T follicular helper cell (primary cell): ENCODE measurements around the gene PLXNA4.
A peak's percentile ranks its signal among the peaks of the same experiment; 100 is the strongest.

Source experiments
- DNase-seq: peaks from one replicate; pipeline ENCODE4 v3.0.0-alpha.2; 2020; ENCODE audit warnings: low read depth

The PLXNA4 gene

DNA sequence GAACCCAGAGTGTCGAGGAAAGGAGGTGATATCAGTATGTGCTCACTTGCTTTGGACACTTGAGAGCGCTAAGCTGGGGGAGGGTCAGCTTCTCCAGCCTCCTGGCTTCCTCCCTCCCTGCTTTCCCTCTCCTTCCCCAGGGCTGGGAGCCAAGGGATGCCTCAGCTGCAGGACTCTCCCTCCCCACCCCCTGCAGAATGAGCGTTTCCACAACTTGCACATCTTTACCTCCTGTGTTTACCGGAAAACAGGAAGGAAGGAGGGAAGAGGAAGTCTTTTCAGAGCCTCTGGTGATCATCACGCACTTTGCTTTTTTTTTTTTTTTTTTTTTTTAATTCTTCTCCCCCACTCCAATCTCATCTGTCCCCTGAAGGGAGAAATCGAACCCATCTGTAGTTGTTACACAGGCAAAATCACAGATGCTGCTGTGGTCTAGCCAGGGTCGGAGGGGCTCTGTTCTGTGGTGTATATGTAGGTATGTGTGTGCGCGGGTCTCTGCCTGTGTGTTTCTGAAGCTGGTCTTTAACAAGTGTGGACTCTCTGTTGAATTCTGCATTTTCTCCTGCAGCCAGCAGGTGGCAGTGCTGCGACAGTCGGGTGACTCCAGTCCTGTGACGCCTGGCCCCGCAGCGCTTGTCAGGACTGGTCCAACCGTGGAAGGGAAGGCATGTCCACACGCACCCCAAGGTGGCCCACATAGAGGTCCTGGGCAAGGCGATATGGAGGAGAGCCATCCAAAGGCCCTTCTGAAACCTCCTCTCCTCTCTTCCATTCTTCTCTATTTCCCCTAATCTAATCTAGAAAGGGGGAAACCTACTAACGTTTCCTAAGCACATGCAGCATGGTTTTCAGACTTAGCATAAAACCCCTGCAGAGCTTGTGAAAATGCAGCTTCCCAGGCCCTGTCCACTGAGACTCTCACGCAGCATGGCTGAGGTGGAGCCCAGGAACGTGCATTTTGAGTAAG, 257.6 kb downstream of the PLXNA4 start:
- peak; percentile 61 for DNase-seq

DNA sequence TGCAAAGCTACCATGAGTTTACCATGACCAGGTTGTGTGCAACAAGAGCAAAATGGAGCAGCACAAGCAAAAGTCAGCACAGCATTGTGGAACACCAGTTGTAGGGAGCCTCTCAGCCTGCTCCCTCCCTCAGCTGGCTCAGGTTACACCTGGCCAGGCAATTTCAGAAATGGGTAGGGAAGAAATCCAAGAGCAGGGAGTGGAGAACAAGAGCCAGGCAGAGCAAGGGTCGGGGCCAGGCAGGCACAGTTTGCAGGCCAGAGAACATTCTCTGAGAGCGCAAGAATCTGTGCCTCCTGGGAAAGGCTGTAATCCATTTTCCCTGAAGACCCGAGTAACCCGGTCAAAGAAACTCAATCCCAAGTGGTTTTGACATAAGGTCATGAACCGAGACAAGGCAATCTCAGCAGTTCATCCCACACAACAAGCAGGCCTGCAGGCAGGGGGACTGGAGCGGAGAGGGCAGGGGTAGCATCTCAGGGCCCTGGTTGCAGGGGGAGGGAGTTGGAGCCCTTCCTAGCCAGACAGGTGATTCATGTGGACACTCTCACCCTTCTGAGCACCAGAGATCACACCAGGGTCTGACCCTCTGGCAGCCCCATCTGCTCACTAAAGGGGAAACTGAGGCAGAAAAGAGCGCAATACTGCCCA, 258.4 kb downstream of the PLXNA4 start:
- DNase-seq: no peak

DNA sequence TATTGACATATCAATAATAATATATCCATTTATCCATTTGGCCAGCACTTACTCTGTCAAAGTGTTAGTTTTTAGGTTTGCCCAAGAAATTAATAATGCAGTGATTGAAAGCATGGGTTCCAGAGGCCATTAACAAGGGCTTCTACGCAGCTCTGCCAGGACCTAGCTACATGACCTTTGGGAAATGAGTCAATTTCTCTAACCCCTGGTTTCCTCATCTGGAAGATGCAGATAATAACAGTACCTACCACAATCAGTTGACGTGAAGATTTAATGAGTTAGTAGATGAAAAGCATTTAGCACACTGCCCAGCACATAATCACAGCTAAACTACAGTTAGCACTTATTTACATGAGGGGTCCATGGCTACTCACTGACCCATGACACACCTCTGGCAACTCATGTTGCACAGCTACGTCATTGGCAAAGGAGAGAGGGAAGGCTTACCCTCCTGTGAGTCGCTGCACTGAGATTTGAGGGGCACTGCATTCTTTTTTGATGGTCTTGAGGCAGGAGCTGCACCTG, 263.7 kb downstream of the PLXNA4 start:
- DNase-seq: no peak

DNA sequence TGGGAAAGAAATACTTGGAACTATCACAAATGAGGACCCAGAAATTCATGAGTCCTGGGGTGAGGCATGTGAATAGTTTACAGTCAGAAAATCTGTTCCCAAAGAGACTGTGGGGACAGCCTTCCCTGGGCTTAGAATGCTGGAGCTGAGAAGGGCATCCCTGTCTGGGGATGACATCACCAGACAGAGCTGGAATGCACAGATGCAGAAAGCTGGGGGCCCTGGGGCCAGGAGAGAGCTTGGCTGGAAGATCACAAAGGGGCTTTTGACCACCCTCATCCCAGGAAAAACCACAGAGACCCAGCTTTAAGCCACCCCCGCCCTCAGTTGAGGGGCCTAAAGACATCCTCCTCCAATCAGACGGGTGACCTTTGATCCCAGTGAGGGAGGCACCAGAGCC, 264.5 kb downstream of the PLXNA4 start:
- no peak for DNase-seq

DNA sequence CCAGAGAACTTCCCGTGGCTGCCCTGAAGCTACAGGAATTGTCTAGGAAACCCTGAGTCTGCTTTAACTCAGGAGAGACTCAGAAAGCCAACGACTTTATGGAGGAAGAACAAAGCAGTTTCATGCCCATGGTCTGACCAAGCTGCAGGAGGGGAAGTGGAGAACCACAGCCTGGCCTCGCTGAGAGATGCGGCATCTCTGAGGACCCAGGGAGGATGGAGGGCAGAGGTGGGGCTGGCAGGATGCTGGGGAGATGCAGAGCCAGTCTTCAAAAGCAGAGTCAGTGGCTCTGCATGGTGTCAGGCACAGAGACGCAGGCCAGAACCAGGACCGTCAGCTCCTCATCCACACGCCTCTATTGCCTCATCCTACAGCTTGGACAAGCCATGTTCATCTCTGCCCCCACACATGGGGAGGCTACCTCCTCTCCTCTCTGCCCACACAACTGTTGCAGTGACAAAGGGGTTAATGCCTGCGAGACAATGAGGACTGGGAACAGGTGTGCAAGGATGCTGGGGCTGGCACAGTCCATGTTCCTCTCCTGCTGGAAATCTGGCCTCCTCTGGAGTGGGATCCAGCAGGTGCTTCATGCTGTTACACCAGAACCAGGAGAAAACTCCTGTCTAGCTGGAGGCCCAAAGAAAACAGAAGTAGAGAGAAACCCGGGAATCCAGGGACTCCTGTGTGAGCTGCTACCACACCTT, 267.0 kb downstream of the PLXNA4 start:
- DNase-seq: no peak

DNA sequence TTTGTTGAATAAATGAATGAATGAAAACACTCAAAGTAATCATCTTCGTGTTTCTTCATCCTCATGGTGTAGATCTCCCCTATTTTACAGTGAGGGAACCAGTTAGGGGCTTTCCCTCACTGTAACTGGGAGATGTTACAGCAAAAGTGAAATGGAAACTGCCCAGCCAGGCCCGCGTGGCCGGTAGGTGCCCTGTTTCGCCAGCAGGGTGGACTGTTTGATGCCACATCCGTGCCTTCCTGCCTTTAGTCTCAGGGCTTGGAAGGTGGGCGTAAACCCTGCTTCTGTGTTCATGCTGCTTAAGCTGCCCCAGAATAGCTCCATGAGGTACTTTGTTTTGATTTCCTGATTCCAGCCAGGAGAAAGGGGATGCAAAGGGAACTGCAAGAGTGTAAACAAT, 268.8 kb downstream of the PLXNA4 start:
- no peak for DNase-seq

DNA sequence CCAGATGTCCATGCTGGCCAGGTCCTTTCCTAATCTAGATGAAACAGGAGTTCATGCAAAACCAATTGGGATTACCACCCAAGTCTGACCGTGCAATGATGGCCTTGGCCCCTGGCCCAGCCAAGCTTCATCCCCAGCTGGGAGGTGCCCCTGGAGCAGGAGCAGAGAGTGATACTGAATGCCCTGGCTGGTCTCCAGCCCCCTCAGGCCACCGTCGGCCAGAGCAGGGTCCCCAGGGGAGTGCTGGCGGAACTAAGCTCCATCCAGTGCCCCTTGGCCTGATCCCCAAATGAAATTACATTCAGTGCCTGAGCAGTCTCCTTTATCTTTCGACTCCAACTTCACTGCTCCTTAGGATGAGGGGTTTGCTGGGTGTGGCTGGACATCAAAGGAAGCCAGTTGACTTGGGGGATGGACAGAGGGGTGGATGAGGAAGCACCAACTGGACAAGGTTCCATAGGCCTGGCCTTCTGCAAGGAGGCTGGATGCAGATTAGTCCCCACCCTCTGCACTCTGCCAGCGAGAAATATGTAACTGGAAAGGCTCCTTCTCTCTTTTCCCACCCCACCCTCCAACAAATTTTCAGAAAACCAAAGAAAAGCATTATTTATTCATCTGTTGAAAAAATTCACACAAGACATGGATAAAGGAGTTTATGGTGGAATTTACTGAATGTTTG, 275.5 kb downstream of the PLXNA4 start:
- DNase-seq: no peak

DNA sequence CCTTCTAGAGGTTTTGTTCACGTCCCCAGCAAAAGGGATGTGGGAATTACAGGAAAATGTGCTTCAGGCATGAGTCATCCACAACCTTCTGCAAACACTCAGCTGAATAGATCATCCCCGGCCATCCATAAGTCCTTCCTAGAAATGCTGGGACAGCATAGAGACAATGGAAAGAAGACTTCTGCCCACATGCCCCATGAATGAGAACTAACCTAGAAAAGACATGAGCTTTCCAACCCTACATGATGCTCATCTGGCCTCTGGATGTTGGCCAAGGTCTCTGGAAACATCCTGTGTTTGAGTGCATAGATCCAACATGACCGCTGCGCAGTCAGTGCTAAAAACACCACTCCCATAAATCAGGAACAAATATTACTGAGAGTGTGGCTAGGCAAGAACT, 277.5 kb downstream of the PLXNA4 start:
- no peak for DNase-seq

DNA sequence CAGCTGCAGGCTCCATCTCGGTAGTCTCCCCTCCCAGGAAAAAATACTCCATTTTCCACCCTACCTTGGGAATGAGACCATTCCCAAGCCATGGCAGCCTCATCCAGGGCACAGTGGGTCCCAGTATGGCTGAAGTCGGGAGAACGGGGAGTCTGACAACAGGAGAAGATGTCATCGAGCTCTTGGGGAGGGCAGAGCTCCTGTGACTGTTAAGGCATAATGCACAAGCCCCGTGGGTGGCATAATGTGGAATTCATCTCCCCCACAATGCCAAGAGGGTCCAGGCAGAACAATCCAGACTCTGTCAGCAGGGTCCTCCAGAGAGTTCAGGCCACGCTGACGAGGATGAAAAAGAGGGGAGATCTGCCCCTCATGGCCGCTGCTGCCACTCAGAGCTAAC, 279.4 kb downstream of the PLXNA4 start:
- no peak for DNase-seq

DNA sequence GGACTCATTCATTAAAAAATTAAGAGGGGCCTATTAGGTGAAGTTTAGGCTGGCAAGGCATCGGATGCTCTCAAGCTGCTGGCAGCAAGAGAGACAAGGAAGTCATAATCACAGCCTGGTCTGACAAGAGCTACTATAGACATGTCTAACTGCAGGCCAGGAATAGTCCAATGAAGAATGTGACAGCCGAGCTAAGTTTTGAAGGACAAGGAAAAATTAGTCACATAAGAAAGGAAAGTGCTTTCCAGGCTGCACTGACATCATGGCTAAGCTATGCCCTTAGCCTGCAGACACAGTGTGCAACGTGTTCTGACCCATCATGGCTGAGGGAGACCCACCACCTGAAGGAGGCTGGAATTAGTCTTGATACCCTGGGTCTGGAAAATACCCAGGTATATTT, 281.1 kb downstream of the PLXNA4 start:
- no peak for DNase-seq

DNA sequence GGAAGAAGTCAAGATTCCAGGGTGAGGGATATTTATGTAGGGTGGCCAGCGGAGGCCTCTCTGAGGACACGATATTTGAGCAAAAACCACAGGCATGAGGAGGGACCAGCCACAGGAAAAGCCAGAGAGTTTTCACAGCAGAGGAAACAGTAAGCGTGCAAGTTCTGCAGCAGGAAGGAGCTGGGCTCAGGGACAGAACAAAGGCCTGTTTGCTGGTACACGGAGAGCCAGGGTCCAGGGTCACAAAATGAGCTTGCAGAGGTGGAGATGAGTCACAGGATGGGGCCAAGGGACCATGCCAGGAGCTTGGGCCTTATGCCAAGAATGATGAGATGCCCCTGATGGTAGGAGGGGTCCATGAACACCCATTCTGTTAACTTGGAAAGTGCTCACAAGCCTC, 283.5 kb downstream of the PLXNA4 start:
- DNase-seq: no peak

DNA sequence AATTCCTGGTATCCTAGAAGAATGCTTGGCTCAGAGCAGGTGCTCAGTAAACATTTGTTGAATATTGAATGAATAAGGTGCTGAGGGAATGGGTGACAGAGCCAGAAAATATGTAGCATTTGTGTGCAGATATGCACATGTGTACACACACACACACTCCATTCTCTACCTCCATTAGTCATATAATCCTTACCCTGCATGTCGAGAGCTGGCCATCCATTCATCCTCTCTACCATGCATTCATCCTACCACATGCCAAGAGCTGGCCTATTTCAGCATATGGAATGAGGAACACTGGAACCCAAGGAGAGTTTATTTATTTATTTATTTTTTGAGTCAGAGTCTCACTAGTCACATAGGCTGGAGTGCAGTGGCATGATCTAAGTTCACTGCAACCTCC, 284.8 kb downstream of the PLXNA4 start:
- no peak for DNase-seq

DNA sequence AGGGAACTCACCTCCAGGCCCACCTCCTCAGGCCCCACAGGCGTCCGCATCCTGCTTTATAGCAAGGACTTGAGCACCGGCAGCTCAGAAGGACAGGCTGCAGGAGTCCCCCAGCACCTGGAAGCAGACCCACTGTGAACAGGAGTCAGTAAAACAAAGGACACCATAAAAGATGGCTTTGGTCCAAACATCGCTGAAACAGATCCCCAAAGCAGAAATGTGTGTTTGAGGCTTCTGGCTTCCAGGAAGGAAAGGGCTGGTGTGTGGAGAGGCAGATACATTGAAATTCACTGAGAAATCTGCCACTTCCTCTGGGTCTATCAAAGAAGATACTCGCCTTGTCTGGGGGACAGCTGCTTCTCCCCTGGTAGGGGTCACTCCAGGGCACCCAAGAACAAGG, 286.2 kb downstream of the PLXNA4 start:
- no peak for DNase-seq

DNA sequence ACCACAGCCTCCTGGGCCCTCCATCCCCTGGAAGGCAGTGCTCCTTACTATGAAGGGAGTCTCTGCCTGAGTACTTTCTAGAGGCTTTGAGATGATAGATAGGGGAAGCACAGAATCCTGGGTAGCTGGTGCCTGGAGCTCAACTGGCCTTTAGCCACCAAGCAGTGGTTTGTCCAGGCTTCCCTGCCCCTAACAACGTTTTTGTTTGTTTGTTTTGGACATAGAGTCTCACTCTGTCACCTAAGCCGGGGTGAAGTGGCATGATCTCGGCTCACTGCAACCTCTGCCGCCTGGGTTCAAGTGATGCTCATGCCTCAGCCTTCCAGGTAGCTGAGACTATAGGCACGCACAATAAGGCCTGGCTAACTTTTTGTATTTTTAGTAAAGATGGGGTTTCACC, 289.4 kb downstream of the PLXNA4 start:
- no peak for DNase-seq

DNA sequence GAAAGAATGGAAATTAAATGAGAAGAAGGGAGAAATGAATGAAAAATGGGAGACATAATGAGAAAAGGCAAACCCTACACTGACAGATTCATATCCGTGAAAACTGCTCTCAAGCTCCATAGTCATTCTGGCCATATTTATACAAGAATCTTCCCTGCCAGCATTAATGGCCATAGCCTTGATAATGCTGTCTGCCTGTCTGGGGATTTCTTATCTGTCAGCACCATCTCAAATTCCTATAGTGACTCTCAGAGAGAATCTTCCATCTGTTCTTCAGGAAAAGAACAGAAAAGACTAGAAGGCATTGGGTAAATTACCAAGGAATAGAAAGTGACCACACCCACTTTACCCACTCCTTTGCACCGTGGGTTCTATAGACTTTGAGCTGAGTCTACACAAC, 295.9 kb downstream of the PLXNA4 start:
- no peak for DNase-seq

DNA sequence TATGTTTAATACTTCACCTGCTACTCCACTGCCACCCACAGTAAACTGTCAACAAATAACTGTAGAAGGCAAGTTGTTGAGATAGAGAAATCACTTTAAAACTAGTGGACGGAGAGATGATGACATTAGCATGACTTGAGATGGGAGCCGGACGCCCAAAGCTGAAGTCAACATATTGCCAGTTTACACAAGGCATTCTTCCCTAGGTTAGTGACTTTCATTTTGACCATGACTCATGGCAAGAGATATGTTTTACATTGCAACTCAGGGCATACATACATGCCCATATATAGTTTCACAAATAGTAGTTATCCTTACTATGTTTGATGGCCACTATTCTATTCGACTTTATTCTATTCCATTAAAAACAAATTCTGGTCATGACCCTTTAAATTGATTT, 296.6 kb downstream of the PLXNA4 start:
- DNase-seq: no peak

DNA sequence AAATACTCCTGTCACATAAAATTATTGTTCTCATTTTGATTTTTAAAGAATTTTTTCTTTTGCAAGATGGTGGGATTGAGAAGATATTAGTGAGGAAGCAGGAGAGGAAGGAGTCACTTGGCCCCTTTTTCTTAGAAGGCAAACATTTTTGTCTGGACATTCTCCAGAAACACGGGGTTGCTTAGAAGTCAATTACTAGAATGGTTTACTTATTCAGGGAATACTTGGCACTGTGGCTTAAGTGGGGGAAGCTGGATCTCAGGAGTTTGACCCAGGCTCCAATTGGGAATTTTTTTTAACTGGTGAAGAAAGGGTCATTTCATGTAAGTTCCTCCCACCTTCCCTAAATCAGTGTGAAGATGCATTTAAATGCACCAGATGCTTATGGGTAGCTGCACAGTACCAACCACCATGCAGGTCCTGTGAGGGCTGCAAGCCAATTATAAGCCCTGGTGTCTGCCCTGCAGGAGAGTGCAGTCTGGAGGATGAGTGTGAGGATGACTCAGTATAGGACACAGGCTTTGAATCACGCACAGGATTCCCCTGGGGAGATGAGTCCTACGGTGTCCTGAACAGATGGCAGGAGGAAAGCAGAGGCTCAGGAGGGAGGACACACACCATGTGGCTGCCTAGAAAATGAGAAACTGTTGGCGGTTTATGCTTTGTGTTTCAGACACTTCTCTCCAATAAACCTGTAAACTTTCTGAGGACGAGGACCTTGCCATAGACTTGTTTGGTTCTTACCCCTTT, 299.1 kb downstream of the PLXNA4 start:
- DNase-seq: no peak

DNA sequence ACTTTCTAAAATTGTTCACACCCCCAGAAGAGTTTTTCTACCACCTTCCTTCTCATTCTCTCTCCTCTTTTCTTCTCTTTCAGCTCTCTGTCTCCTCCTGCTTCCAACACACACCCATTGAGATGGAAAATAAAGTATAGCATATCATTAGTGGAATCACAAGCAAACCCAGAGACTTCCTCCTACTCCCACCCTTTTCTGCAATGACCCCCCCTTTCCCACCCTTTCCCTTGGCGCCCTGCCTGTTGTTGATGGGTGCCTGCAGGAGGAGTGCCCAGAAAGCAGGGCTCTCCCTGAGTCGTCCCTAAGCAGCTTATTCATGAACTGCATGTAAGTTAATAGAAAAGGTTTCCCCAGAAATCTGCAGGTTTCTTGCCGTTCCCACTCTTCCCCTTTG, 300.0 kb downstream of the PLXNA4 start:
- DNase-seq: no peak

DNA sequence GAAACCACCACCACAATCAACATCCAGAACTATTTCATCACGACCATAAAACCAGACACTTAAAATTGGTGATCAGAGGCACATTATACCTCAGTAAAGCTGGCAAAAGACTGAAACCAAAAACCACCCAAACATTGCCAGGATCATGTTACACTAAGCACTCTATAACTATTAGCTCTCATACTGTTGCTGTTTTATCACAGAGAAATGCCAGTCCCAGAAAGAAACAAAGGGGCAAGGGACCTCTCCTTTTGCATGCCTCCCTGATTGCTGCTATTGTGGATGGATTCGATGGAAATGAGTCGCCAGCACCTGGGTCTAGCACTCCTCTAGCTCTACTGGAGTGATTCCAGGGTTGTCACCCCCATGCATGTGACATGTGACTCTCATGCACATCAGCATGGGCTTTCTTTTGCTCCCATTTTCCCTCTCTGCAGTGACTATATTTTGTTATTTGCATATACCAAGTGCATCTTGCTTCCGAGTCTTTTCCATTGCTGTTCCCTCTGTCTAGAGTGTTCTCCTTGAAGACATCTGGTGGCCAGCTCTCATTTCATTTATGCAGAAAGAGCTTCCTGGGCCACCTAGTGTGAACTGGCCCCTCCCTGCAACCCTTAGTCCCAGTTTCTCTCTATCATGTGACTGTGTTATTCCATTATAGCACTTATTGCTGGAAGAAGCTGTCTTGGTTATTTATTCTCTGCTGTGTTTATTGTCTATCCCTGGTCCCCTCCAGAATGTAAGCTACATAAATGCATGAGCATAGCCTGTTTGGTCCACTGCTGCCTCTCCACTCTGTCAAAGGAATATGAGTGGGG, 300.6 kb downstream of the PLXNA4 start:
- DNase-seq: no peak

DNA sequence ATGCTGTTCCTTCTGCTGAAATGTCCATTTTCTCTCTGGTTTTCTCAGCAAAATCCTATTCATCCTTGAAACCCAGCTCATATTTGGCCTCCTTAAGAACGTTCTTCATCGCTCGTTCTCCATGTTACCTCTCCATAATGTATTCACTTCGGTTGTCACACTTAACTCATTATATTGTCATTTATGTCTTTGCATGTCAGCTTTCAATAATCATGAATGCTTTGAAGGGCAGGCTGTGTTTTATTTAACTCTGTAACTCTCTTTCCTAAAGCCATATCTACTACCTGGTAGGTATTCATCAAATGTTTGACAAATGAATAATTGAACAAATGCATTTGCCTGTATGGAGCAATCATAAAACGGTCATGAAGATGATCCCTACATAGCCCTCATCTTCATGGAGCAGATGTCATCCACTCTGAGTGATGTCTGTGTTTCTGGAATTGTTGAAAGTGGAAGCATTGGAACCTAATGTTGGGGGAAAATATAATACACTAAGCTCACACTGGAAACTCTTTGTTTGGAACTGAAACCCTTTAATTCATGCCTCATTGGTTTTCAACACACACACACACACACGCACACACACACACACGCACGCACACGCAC, 303.4 kb downstream of the PLXNA4 start:
- no peak for DNase-seq
